ENCODE measurements around the gene TMED8.

GRCh38 chr14:77424862-77425261, 48.0 kb upstream of the TMED8 start:
- TF ChIP-seq CTCF (optimal IDR thresholded peaks at IDR 0.05 in 1 of 3, IDR thresholded peaks at IDR 0.05 in 1 of 3, conservative IDR thresholded peaks at IDR 0.05 in 1 of 3; ENCODE audit: extremely low read depth in 1 of 3, insufficient read depth in 2 of 3, low read length in 3 of 3): no peak
- TF ChIP-seq EZH2 (IDR thresholded peaks at IDR 0.05; ENCODE audit: low read length): no peak

All from keratinocyte (primary cell).